ENCODE data around the gene RELN.

The RELN gene

GRCh38 chr7:103893350-103893749 lies 96.1 kb downstream of the RELN start:
- DNase-seq (ENCODE audit: low read depth), result no peak

DNA sequence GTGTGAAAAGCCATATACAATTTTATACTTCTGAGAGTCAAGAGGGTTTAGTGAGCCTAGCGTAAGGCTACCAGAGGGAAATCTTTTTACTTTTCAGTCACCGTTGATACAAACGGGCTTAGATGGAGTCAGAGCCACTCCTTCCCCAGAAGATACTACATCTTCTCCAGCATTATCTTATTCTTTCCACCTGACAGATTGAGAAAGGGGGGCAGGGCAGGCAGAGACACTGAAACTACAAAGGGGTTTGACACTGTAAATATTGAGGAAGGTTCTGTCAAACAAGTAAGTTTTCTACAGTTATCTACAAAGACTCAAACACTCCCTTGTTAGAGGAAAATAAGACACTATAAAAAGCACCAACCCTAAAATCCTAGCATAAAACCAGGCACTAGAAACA lies 100.0 kb downstream of the RELN start:
- DNase-seq (ENCODE audit: low read depth), result no peak

DNA sequence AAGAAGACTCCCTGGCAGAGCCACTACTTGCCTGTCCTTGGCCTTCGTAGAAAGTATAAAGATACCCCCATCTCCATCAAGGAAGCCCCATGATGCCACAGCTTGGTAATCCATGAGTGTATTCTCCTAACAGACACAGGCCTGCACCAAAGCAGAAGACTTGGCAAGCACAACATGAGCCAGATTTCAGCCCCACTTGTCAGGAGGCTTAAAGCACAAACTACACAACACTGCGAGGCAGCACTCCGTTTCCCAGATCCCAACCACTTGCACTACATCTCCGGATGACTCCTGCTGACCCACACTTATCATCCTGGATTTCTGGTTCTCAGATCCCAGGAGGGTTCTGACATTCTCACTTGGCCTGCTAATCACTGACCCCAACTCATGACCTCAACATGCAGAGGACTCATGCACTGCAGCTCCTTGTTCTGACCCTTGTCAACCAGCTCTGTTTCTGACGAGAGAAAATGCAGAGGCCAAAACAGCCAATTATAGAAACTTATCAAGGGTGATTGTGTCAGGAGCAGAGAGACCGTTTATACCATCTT lies 100.8 kb downstream of the RELN start:
- DNase-seq (ENCODE audit: low read depth), result no peak

DNA sequence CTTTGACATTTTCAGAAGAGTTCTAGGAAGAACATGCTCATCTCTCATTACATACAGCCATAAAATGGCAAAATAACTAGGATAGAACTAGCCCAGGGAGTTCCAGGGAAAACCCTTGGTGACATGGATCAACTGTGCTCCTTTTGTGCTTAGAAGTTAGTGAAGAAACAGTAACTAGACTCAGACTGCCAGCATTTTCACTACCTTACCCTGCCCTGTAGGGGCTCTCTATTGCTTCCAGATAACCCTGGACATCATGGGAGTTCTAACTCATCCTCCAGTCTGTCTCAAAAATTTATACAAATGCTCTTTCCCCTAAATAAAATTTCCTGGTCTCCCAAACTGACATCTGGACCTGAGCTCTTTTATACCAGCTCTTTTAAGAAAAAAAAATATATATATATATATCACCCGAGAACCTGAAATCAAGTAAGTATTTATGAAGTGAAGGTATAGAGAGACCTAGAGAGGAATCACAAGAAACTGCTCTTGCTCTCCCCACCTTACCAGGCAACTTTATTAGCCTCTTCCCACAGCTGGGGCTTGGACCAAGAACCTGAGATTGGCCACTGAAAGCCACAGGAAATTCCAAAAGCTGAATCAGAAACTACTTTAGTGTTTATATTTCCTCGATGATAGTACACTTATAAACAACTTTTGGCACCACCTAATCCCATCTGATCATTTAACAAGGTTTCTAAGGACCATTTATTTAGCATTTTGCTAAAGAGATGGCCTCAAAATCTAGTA lies 101.4 kb downstream of the RELN start:
- no peak for DNase-seq (ENCODE audit: low read depth)

GRCh38 chr7:103887050-103887449 lies 102.4 kb downstream of the RELN start:
- no peak for DNase-seq (ENCODE audit: low read depth)

DNA sequence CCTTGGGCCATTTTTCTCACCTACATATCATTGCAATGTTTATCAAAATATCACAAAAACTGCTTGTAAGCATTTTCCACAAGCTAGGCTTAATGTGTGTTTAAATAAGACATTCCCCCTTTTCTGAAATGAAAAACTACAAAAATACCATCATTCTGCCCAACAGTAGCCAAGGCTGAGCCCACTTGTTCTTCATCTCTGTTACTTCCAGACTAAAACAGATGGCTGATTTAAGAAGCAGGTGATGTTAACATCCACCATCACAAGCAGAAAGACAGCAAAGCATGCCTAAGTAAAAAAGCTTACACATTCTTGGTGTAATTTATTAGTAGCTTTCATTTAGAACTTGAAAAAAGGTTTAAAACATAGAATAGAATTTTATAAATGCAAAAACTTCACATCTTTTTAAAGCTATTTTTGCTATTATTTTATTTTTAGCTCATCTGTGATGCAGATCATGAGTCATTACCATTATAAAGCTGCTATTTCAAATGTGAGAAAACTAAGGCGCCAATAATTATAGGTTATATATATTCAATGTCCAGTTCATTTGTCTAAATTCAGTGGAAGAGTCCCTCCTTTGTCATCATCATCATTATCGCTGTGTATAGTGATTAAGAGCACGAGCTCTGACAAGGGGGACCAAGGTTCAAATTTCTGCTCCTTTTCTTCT lies 109.4 kb downstream of the RELN start:
- DNase-seq (ENCODE audit: low read depth), result no peak

DNA sequence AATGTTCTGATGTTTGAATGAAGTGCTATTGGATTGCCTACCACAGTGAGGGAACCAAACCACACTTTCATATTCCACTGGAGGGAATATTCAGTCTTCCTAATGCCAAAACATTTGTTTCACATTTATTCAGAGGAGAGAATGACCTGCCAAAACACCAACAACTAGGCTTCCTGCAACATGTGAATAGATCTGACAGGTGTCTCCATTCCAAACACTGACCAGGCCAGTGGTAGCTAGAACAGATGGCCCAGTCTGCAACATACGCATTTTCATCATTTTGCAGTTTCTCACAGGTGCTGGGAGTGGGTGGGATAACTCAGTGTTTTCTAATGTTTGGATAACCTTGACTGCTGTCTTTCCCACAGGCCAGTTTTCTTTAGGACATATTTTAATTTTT lies 110.0 kb downstream of the RELN start:
- no peak for DNase-seq (ENCODE audit: low read depth)

DNA sequence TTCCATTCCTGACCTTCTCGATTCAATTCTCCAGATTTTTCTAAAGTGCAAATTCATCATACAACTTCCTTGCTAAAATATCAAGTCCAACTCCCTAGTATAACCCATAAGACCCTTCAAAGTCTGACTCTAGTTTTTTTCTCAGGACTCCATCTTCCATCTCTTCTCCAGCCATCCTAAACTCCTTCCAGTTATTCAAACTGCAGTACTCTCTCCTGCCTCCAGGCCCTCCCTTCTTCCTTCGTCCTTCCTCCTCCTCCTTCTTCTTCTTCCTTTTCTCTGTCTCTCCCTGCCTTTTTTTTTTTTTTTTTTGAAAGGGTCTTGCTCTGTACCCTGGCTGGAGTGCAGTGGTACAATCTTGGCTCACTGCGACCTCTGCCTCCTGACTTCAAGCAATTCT lies 111.9 kb downstream of the RELN start:
- no peak for DNase-seq (ENCODE audit: low read depth)

DNA sequence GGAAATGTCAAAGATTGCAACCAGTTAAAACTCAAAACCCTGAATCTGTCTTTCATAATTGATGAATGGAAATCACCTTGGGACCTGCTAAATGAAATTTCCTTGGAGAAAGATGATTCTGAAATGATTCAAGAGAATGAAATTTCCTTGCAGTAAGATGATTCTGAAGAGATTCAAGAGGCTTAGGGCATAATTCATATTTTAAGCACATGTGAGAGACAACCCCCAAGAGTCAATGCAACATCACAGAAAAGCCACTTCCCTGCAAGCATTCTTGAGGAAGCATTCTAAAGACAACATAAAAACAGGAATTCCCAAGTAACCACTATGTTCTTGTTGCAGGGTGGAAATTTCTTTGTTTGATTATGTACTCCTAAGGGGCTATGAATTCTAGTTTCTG lies 113.7 kb downstream of the RELN start:
- no peak for DNase-seq (ENCODE audit: low read depth)

DNA sequence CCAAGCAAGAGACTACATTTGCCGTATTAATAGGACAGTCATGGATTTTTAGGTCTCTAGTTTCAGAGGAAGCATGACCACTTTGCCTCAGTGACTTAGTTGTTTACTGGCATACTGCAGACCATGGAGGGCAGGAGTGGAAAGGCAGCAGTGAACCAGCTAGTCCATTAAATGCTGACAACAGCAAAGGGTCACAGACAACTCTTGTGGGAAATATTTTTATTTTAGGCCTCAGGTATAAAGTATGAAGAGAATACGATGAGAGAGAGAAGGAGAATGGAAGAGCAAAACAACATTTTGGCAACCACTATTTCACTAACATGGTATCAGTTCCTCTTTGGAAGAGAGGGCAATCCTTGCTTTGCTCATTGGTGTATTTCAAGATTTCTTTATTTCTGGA lies 118.0 kb downstream of the RELN start:
- DNase-seq (ENCODE audit: low read depth), result no peak

DNA sequence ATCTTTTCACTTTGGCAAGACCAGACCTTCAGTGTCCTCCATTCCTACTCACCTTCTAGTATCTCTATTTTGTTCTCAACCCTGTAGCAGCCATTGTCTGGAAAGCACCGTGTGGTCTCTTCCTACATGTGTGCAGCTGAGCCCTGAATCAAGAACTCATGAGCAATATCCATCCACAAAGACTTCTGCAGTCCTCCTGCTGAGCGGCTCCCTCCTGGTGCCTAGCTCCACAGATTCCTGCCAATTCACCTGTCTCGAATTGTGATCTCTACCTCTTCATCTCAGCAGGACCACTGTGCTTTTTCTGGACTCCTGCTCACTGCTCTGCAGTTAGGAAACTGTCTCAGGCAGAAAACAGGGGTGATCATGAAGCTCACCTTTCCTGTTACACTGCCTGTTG lies 118.8 kb downstream of the RELN start:
- DNase-seq (ENCODE audit: low read depth), result no peak

DNA sequence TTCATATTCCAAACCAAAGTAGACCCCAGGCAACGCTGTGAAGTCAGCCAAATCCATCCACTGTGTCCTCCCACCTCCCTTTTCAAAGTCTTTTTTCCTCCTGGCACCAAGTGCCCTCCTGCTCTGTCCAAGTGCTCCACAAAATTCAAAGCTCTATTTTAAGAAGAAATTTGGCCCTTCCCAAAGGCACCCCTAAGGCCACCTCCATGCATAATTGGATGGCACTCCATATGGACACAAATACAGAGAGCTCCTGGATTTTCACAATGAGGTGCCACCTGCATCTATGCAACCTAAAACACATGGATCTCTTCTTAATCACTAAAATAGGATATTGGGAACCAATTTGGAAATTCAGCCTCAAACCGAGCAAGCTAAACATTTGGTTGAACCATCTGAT lies 121.6 kb downstream of the RELN start:
- no peak for DNase-seq (ENCODE audit: low read depth)

- DNase-seq (ENCODE audit: low read depth), result no peak
Measured at GRCh38 chr7:103866919-103867318, 122.5 kb downstream of the RELN start.

- DNase-seq (ENCODE audit: low read depth), result no peak
Measured at GRCh38 chr7:103865442-103865841, 124.0 kb downstream of the RELN start.

DNA sequence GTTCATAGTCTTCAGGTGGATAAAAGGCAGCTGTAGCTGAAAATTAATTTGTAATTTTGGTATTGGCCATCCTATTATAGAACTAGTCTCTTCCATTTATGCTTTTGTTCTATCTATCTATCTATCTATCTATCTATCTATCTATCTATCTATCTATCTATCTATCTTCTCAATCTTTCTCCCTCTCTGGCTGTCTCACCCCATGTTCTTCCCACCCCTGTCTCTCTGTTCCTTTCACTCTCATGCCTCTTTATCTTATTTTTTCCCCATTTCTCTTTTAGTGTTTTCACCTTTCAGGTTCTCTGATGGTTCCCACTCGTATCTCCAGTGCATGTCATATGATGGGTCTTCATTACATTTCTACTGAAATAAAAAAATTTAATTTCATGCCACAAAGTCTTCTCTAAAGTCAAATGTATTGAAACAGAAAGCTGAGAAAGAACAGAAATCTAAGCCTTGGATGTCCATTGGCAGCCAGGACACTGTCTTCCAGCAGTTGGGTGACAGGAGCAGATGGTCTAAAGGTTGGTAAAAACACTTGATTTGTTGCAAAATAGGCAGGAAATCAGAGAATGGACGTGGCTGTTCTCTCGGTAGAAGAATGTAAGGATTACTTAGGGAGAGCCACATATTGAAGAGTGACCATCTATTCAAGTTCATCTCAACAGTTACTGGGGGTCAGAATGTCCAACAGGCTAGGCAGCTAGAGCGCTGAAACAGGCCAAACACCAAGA lies 127.0 kb downstream of the RELN start:
- DNase-seq (ENCODE audit: low read depth), result no peak

- DNase-seq (ENCODE audit: low read depth), result no peak
Measured at GRCh38 chr7:103859709-103860108, 129.7 kb downstream of the RELN start.

DNA sequence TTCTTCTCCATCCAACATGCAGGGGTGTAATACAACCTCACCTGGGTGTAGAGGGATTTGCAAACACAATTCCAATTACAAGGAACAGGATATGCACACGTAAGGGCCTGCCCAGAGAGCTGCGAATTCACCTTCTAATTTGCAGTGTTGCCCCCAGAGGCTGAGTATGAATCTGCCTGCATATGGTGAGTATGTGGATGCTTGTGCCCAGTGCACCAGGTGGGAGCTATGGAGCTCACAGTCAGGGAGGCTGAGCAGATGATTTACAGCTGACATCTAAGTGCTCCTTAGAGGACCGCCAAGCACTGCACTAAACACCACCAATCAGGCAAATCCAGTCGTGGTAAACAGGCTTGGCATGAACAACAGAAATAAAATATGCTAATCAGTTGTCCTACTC lies 132.0 kb downstream of the RELN start:
- DNase-seq (ENCODE audit: low read depth), result no peak

- no peak for DNase-seq (ENCODE audit: low read depth)
Measured at GRCh38 chr7:103856929-103857328, 132.5 kb downstream of the RELN start.

DNA sequence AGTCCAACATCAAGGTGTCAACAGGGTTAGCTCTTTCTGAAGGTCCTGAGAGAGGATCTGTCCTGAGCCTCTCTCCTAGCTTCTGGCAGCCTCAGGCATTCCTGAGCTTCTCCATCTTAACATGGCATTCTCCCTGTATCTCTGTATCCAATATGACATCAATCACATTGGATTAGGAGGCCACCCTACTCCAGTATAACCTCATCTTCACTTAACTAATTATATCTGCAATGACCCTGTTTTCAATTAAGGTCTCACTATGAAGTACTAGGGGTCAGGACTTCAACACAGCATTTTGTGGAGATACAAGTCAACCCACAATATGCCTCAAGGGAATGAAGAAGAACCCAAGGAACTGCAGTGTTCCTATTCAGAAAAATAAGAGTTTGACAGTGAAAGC lies 133.8 kb downstream of the RELN start:
- DNase-seq (ENCODE audit: low read depth), result no peak

GRCh38 chr7:103854611-103855010 lies 134.8 kb downstream of the RELN start:
- no peak for DNase-seq (ENCODE audit: low read depth)

DNA sequence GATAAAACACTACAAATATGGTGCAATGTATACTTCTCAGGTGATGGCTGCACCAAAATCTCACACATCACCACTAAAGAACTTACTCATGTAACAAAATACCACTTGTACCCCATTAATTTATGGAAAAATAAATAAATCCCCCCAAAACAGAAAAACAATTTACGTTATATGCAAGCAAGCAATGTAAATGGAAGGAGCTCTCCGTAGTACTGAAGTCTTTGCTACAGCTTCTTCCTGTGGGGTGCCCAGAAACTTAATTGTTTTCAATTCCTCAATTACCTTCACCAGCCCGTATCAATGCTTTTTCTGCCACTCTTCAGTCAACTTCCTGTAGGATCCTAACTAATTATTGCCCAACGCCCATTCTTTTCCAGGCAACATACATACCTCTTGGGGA lies 138.1 kb downstream of the RELN start:
- DNase-seq (ENCODE audit: low read depth), result no peak

DNA sequence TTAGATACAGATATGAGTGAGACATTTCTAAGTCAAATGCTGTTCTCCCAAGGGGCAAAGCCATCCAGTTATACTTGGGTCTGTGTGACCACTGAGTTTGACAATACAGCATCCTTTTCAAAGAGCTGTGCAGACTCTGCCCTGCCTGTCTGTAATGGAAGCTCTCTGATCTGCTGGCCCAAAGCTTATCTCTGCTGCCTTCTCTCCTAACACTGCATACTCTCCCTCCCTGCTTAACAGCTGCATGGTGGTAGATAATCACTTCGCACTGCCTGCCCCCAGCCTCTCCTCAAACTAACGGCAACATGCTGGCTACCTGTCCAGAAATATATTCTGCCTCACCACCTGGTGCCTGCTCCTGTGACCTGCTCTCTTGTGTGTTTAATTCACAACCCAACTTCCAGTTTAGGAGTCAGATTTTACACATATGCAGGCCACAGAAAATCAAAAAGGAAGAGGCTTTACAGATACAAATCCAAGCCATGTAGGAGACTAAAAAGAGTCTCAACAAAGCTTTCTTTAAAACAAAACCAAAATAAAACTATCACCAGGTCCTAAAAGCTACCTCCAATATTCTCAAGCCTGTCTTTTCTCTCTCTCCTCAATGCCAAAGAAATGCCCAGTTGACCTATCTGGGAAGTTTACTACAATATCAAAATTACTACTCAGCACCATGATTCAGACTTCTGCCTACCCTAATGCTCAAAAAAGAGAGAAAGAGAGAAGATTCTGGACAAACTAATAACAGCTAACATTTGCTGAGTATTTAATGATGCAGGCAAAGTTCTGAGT lies 145.6 kb downstream of the RELN start:
- no peak for DNase-seq (ENCODE audit: low read depth)

Data from fibroblast of the conjunctiva (primary cell).